ENCODE data around the gene TLE7. TPM values are rescaled to one million over a fixed set of nuclear protein-coding genes. Genes with fewer than 3 reads are reported as not detected.
A peak's percentile ranks its signal among the peaks of the same experiment; 100 is the strongest.

Gene TLE7
- total RNA-seq, 1 experiment from 2014 or later = not detected

GRCh38 chr16:71387045-71387871, 54.6 kb downstream of the TLE7 start:
- Histone ChIP-seq H3K23me2 (ENCODE audit: insufficient read length, low read depth, low read length, poor library complexity, severe bottlenecking) (no peaks in the 10 kb centered on the region), H3K4ac (ENCODE audit: low read depth, low read length) (no peak overlapping the region), H4K91ac (ENCODE audit: insufficient read length, low read depth, low read length) (no peak overlapping the region), H3K23ac (ENCODE audit: insufficient read length, low read depth, low read length) (no peak overlapping the region), H4K20me1 (ENCODE audit: control insufficient read depth, insufficient read depth, insufficient read length) (no peaks in the 10 kb centered on the region), H3K14ac (ENCODE audit: insufficient read depth, low read length) (no peak overlapping the region), H3K27ac (ENCODE audit: insufficient read length, low read depth, low read length) (peak overlapping the region; percentile 31), H3K4me2 (ENCODE audit: insufficient read depth, insufficient read length, low read length) (peak overlapping the region; percentile 5), H2BK5ac (ENCODE audit: insufficient read length, low read length) (no peak overlapping the region), H3K18ac (ENCODE audit: insufficient read length, low read depth, low read length) (no peak overlapping the region), H3K9me3 (ENCODE audit: control insufficient read depth, low read depth, low read length) (no peaks in the 10 kb centered on the region), H3K79me1 (ENCODE audit: insufficient read depth, low read depth, low read length, poor library complexity, severe bottlenecking) (no peaks in the 10 kb centered on the region), H4K5ac (ENCODE audit: insufficient read length, low read depth, low read length) (no peak overlapping the region), H3K9ac (ENCODE audit: extremely low read depth, insufficient read length, low read length) (no peak overlapping the region), H2AFZ (ENCODE audit: low read length) (no peak overlapping the region), H2BK15ac (ENCODE audit: low read depth, low read length) (no peak overlapping the region), H2AK5ac (ENCODE audit: insufficient read length, low read length) (no peak overlapping the region), H2BK20ac (ENCODE audit: low read depth, low read length, poor library complexity, severe bottlenecking) (no peak overlapping the region), H3T11ph (ENCODE audit: low read length) (no peak overlapping the region), H2BK12ac (ENCODE audit: insufficient read length, low read depth, low read length) (no peak overlapping the region), H3K27me3 (ENCODE audit: insufficient read depth, low read length) (no peaks in the 10 kb centered on the region), H3K4me1 (ENCODE audit: insufficient read depth, low read length) (peaks cover 11% of the 10 kb centered on the region), H3K56ac (ENCODE audit: insufficient read length, low read depth, low read length) (no peak overlapping the region), H4K8ac (replicated peaks; ENCODE audit: insufficient read length, low read depth, low read length) (no peak overlapping the region), H3K79me2 (ENCODE audit: insufficient read depth, low read length) (no peaks in the 10 kb centered on the region), H2BK120ac (ENCODE audit: low read depth, low read length, poor library complexity, severe bottlenecking) (no peak overlapping the region)
- Mint-ChIP-seq H3K4me1 (peaks cover 57% of the 10 kb centered on the region in 2 experiments), H3K27ac (peak overlapping the region; percentile 89 to 94 (median 91)), H3K36me3 (ENCODE audit: insufficient read depth in 1 of 3, low read depth in 3 of 3) (no peaks in the 10 kb centered on the region; a peak in 1 of 7 replicates), H3K27me3 (ENCODE audit: low read depth) (peaks cover 4% of the 10 kb centered on the region), H3K4me3 (peak overlapping the region; percentile 6 to 21; a peak in 3 of 5 replicates), H3K9me3 (no peaks in the 10 kb centered on the region)
- TF ChIP-seq CTCF (conservative IDR thresholded peaks at IDR 0.05) = no peak
- no CpG with 5 or more reads among the region's 9 CpGs for WGBS (ENCODE audit: extremely low coverage, insufficient read length, low lambda C conversion rate)
- DNase-seq = peak; percentile 50
